PC-3 (cell line): ENCODE results near the gene FOXO6.

ENCODE experiments used
- CTCF ChIP-seq: fragments of 300-600 bp; sonication (generic); conservative IDR thresholded peaks from 2 replicates; pipeline ENCODE4 v1.5.1; 2017; ENCODE audit warnings: antibody characterized with exemption, low read depth, mild to moderate bottlenecking, low read length
- EZH2 ChIP-seq: fragments of 300-600 bp; sonication (generic); IDR thresholded peaks from one replicate; pipeline ENCODE4 v1.6.1; 2017; ENCODE audit warnings: antibody characterized with exemption, mild to moderate bottlenecking, low read length; ENCODE audit not compliant: unreplicated experiment
- EZH2phosphoT487 ChIP-seq: fragments of 300-600 bp; sonication (generic); IDR thresholded peaks from 2 replicates; pipeline ENCODE4 v1.6.1; 2018; ENCODE audit warnings: mild to moderate bottlenecking, antibody characterized with exemption, low read length, borderline replicate concordance

GRCh38 chr1:41380195-41380594 is 19.0 kb downstream of the FOXO6 start:
- TF ChIP-seq EZH2phosphoT487 (no peak), CTCF (no peak), EZH2 (no peak)
